ENCODE measurements around the gene MT4.

MT4 gene

GRCh38 chr16:56574625-56575024, 9.8 kb downstream of the MT4 start:
- Histone ChIP-seq H3F3A (ENCODE audit: insufficient read depth, low read length) (no peaks in the 10 kb centered on the region), H4K20me1 (ENCODE audit: insufficient read depth, low read length) (no peaks in the 10 kb centered on the region), H3K4me2 (ENCODE audit: low read depth, low read length) (no peak overlapping the region), H3K9me2 (replicated peaks; ENCODE audit: insufficient read depth, low read length) (no peaks in the 10 kb centered on the region), H3K36me3 (replicated peaks; ENCODE audit: insufficient read depth, low read length) (no peaks in the 10 kb centered on the region), H3K4me1 (ENCODE audit: low read length) (peaks cover 8% of the 10 kb centered on the region), H2AFZ (ENCODE audit: low read length) (no peak overlapping the region), H3K27me3 (replicated peaks; ENCODE audit: insufficient read depth, low read length) (no peaks in the 10 kb centered on the region), H3K27ac (ENCODE audit: low read length) (no peak overlapping the region), H3K9me3 (replicated peaks; ENCODE audit: insufficient read depth, low read length) (no peaks in the 10 kb centered on the region), H3K9ac (ENCODE audit: low read length) (no peak overlapping the region), H3K4me3 (ENCODE audit: low read length) (no peak overlapping the region), H3K79me2 (ENCODE audit: low read length) (no peaks in the 10 kb centered on the region)
- TF ChIP-seq CTCF (IDR thresholded peaks at IDR 0.05; ENCODE audit: low read length) = no peak
- no peak for TF ChIP-seq EZH2phosphoT487 (IDR thresholded peaks at IDR 0.05; ENCODE audit: low read length)
- TF ChIP-seq EZH2 (optimal IDR thresholded peaks at IDR 0.05; ENCODE audit: low read depth, low read length) = no peak
- DNase-seq = no peak

GRCh38 chr16:56576585-56577299, 11.9 kb downstream of the MT4 start:
- peak; percentile 87 for DNase-seq
- Histone ChIP-seq H3F3A (ENCODE audit: insufficient read depth, low read length) (no peaks in the 10 kb centered on the region), H2AFZ (ENCODE audit: low read length) (peak overlapping the region; percentile 47), H3K27me3 (replicated peaks; ENCODE audit: insufficient read depth, low read length) (no peaks in the 10 kb centered on the region), H3K9ac (ENCODE audit: low read length) (no peak overlapping the region), H4K20me1 (ENCODE audit: insufficient read depth, low read length) (no peaks in the 10 kb centered on the region), H3K4me1 (ENCODE audit: low read length) (peaks cover 8% of the 10 kb centered on the region), H3K4me2 (ENCODE audit: low read depth, low read length) (no peak overlapping the region), H3K9me2 (replicated peaks; ENCODE audit: insufficient read depth, low read length) (no peaks in the 10 kb centered on the region), H3K79me2 (ENCODE audit: low read length) (no peaks in the 10 kb centered on the region), H3K4me3 (ENCODE audit: low read length) (no peak overlapping the region), H3K27ac (ENCODE audit: low read length) (peak overlapping the region; percentile 41; the same call in 1 of the 2 replicates), H3K9me3 (replicated peaks; ENCODE audit: insufficient read depth, low read length) (no peaks in the 10 kb centered on the region), H3K36me3 (replicated peaks; ENCODE audit: insufficient read depth, low read length) (no peaks in the 10 kb centered on the region)
- TF ChIP-seq EZH2phosphoT487 (IDR thresholded peaks at IDR 0.05; ENCODE audit: low read length) = no peak
- peak; percentile 92 for TF ChIP-seq CTCF (IDR thresholded peaks at IDR 0.05; ENCODE audit: low read length)

- Histone ChIP-seq H3K4me2 (ENCODE audit: low read depth, low read length) (no peak overlapping the region), H3K9me2 (replicated peaks; ENCODE audit: insufficient read depth, low read length) (no peaks in the 10 kb centered on the region), H3K4me1 (ENCODE audit: low read length) (peaks cover 8% of the 10 kb centered on the region), H3K27me3 (replicated peaks; ENCODE audit: insufficient read depth, low read length) (no peaks in the 10 kb centered on the region), H4K20me1 (ENCODE audit: insufficient read depth, low read length) (no peaks in the 10 kb centered on the region), H3F3A (ENCODE audit: insufficient read depth, low read length) (no peaks in the 10 kb centered on the region), H3K27ac (ENCODE audit: low read length) (no peak overlapping the region), H3K9me3 (replicated peaks; ENCODE audit: insufficient read depth, low read length) (no peaks in the 10 kb centered on the region), H2AFZ (ENCODE audit: low read length) (peak overlapping the region; percentile 47), H3K9ac (ENCODE audit: low read length) (no peak overlapping the region), H3K79me2 (ENCODE audit: low read length) (no peaks in the 10 kb centered on the region), H3K36me3 (replicated peaks; ENCODE audit: insufficient read depth, low read length) (no peaks in the 10 kb centered on the region), H3K4me3 (ENCODE audit: low read length) (no peak overlapping the region)
- DNase-seq = no peak
- TF ChIP-seq EZH2 (optimal IDR thresholded peaks at IDR 0.05; ENCODE audit: low read depth, low read length) (no peak), CTCF (IDR thresholded peaks at IDR 0.05; ENCODE audit: low read length) (no peak), EZH2phosphoT487 (IDR thresholded peaks at IDR 0.05; ENCODE audit: low read length) (no peak)
Measured at GRCh38 chr16:56577300-56577625, 12.4 kb downstream of the MT4 start.

Data from MM.1S (cell line).